Dendritic cell treated with granulocyte-macrophage colony-stimulating factor and Interleukin-4, amounts not matched to agents 40 ng/mL and 50 ng/mL, for 4 days (primary cell): Measurements from ENCODE around the gene RP9.

Experiments
- H3K27ac Mint-ChIP-seq: one replicate; pipeline ENCODE4 v1.8.0; 2022; ENCODE audit warnings: mild to moderate bottlenecking, mixed read lengths
- H3K27me3 Mint-ChIP-seq: one replicate; pipeline ENCODE4 v1.8.0; 2022; ENCODE audit warnings: mild to moderate bottlenecking, mixed read lengths
- H3K36me3 Mint-ChIP-seq: one replicate; pipeline ENCODE4 v1.8.0; 2022; ENCODE audit warnings: low read depth, mixed read lengths
- H3K4me1 Mint-ChIP-seq: one replicate; pipeline ENCODE4 v1.8.0; 2022; ENCODE audit warnings: low read depth, mixed read lengths
- H3K4me3 Mint-ChIP-seq: one replicate; pipeline ENCODE4 v1.8.0; 2022; ENCODE audit warnings: mild to moderate bottlenecking, moderate library complexity, mixed read lengths
- H3K9me3 Mint-ChIP-seq: one replicate; pipeline ENCODE4 v1.8.0; 2022; ENCODE audit warnings: mixed read lengths
- intact Hi-C: fragments of 100-400 bp; cut with micrococcal nuclease; formaldehyde crosslinking; loops from one replicate; pipeline ENCODE4 v1.15.0; 2022

RP9 gene

GRCh38 chr7:33109005-33109757 lies at the start of gene RP9:
TSS of gene RP9 (minus strand) at chr7:33109404. CDS start at chr7:33109372, 32 bp downstream.
- no peaks in the 10 kb centered on the region for H3K9me3 Mint-ChIP-seq
- peaks cover 17% of the 10 kb centered on the region for H3K27me3 Mint-ChIP-seq
- H3K4me3 Mint-ChIP-seq: peak within 1 kb of the TSS; percentile 86
- H3K36me3 Mint-ChIP-seq: peaks cover 7% of the 10 kb centered on the region
- H3K27ac Mint-ChIP-seq: peak within 1 kb of the TSS; percentile 78
- intact Hi-C loops: loop anchor here (1.0 to 10.0 kb wide), 7 partner anchors 20 to 614 kb away; partner anchors contain the start of genes AVL9, BBS9 and LSM5
- H3K4me1 Mint-ChIP-seq: peaks cover 28% of the 10 kb centered on the region

GRCh38 chr7:33157781-33158180 lies 48.6 kb upstream of the RP9 start:
- H3K9me3 Mint-ChIP-seq: no peaks in the 10 kb centered on the region
- no peaks in the 10 kb centered on the region for H3K36me3 Mint-ChIP-seq
- H3K4me1 Mint-ChIP-seq: no peaks in the 10 kb centered on the region
- no peak overlapping the region for H3K4me3 Mint-ChIP-seq
- H3K27ac Mint-ChIP-seq: no peak overlapping the region
- no peaks in the 10 kb centered on the region for H3K27me3 Mint-ChIP-seq
- intact Hi-C loops: no loop called here

- H3K9me3 Mint-ChIP-seq: no peaks in the 10 kb centered on the region
- no peak overlapping the region for H3K27ac Mint-ChIP-seq
- H3K4me1 Mint-ChIP-seq: no peaks in the 10 kb centered on the region
- H3K4me3 Mint-ChIP-seq: no peak overlapping the region
- H3K27me3 Mint-ChIP-seq: no peaks in the 10 kb centered on the region
- intact Hi-C loops: no loop called here
- H3K36me3 Mint-ChIP-seq: no peaks in the 10 kb centered on the region
Measured at GRCh38 chr7:33157311-33157710, 48.1 kb upstream of the RP9 start.

- intact Hi-C loops: no loop called here
- Mint-ChIP-seq H3K27me3 (no peaks in the 10 kb centered on the region), H3K4me1 (no peaks in the 10 kb centered on the region), H3K4me3 (no peak overlapping the region), H3K36me3 (no peaks in the 10 kb centered on the region), H3K9me3 (no peaks in the 10 kb centered on the region), H3K27ac (no peak overlapping the region)
Measured at GRCh38 chr7:33156441-33156840, 47.2 kb upstream of the RP9 start.

GRCh38 chr7:33155811-33156210 lies 46.6 kb upstream of the RP9 start:
- no peak overlapping the region for H3K27ac Mint-ChIP-seq
- H3K9me3 Mint-ChIP-seq: no peaks in the 10 kb centered on the region
- intact Hi-C loops: no loop called here
- H3K4me3 Mint-ChIP-seq: no peak overlapping the region
- H3K4me1 Mint-ChIP-seq: no peaks in the 10 kb centered on the region
- no peaks in the 10 kb centered on the region for H3K36me3 Mint-ChIP-seq
- H3K27me3 Mint-ChIP-seq: no peaks in the 10 kb centered on the region

GRCh38 chr7:33152087-33152486 lies 42.9 kb upstream of the RP9 start:
- Mint-ChIP-seq H3K9me3 (no peaks in the 10 kb centered on the region), H3K4me3 (no peak overlapping the region), H3K4me1 (no peaks in the 10 kb centered on the region), H3K27me3 (no peaks in the 10 kb centered on the region), H3K36me3 (no peaks in the 10 kb centered on the region), H3K27ac (no peak overlapping the region)
- intact Hi-C loops: no loop called here

GRCh38 chr7:33145156-33145555 lies 36.0 kb upstream of the RP9 start:
- no peaks in the 10 kb centered on the region for H3K27me3 Mint-ChIP-seq
- no peaks in the 10 kb centered on the region for H3K4me1 Mint-ChIP-seq
- peaks cover 17% of the 10 kb centered on the region for H3K9me3 Mint-ChIP-seq
- H3K27ac Mint-ChIP-seq: no peak overlapping the region
- intact Hi-C loops: no loop called here
- H3K4me3 Mint-ChIP-seq: no peak overlapping the region
- H3K36me3 Mint-ChIP-seq: no peaks in the 10 kb centered on the region

- Mint-ChIP-seq H3K9me3 (peaks cover 17% of the 10 kb centered on the region), H3K4me3 (no peak overlapping the region), H3K27ac (no peak overlapping the region), H3K36me3 (no peaks in the 10 kb centered on the region), H3K4me1 (no peaks in the 10 kb centered on the region), H3K27me3 (no peaks in the 10 kb centered on the region)
- intact Hi-C loops: no loop called here
Measured at GRCh38 chr7:33143996-33144718, 35.0 kb upstream of the RP9 start.

GRCh38 chr7:33142585-33142984 lies 33.4 kb upstream of the RP9 start:
- Mint-ChIP-seq H3K4me3 (no peak overlapping the region), H3K27me3 (no peaks in the 10 kb centered on the region), H3K4me1 (no peaks in the 10 kb centered on the region), H3K27ac (no peak overlapping the region), H3K9me3 (peaks cover 17% of the 10 kb centered on the region), H3K36me3 (no peaks in the 10 kb centered on the region)
- intact Hi-C loops: no loop called here

GRCh38 chr7:33137103-33137502 lies 27.9 kb upstream of the RP9 start:
- Mint-ChIP-seq H3K27ac (no peak overlapping the region), H3K4me3 (no peak overlapping the region), H3K27me3 (no peaks in the 10 kb centered on the region), H3K4me1 (no peaks in the 10 kb centered on the region), H3K36me3 (no peaks in the 10 kb centered on the region), H3K9me3 (peaks cover 29% of the 10 kb centered on the region)
- intact Hi-C loops: no loop called here

GRCh38 chr7:33130184-33130583 lies 21.0 kb upstream of the RP9 start:
- intact Hi-C loops: no loop called here
- peaks cover 12% of the 10 kb centered on the region for H3K36me3 Mint-ChIP-seq
- peak overlapping the region; percentile 97 for H3K4me3 Mint-ChIP-seq
- peak overlapping the region; percentile 82 for H3K27ac Mint-ChIP-seq
- no peaks in the 10 kb centered on the region for H3K4me1 Mint-ChIP-seq
- H3K27me3 Mint-ChIP-seq: no peaks in the 10 kb centered on the region
- H3K9me3 Mint-ChIP-seq: peaks cover 9% of the 10 kb centered on the region

GRCh38 chr7:33129806-33130153 lies 20.6 kb upstream of the RP9 start:
- Mint-ChIP-seq H3K27me3 (no peaks in the 10 kb centered on the region), H3K4me3 (peak overlapping the region; percentile 97), H3K27ac (peak overlapping the region; percentile 82), H3K4me1 (no peaks in the 10 kb centered on the region), H3K36me3 (peaks cover 12% of the 10 kb centered on the region), H3K9me3 (peaks cover 5% of the 10 kb centered on the region)
- intact Hi-C loops: loop anchor here (2.0 kb wide), 2 partner anchors 21 to 67 kb away; partner anchors contain the start of genes NT5C3A and RP9

- Mint-ChIP-seq H3K27ac (peak within 1 kb of the TSS; percentile 82), H3K4me3 (peak within 1 kb of the TSS; percentile 97), H3K27me3 (no peaks in the 10 kb centered on the region), H3K36me3 (peaks cover 12% of the 10 kb centered on the region), H3K4me1 (no peaks in the 10 kb centered on the region), H3K9me3 (no peaks in the 10 kb centered on the region)
- intact Hi-C loops: loop anchor here (2.0 kb wide), 2 partner anchors 20 to 66 kb away; partner anchors contain the start of genes NT5C3A and RP9
Measured at GRCh38 chr7:33128990-33129805, 20.0 kb upstream of the RP9 start, which contains the start of gene BBS9. TSS of gene BBS9 (plus strand) at chr7:33129564. CDS start at chr7:33146253, 16,689 bp downstream.

GRCh38 chr7:33128631-33128989 lies 19.4 kb upstream of the RP9 start:
- Mint-ChIP-seq H3K9me3 (no peaks in the 10 kb centered on the region), H3K36me3 (peaks cover 12% of the 10 kb centered on the region), H3K27me3 (no peaks in the 10 kb centered on the region), H3K27ac (peak overlapping the region; percentile 82), H3K4me1 (no peaks in the 10 kb centered on the region), H3K4me3 (peak overlapping the region; percentile 97)
- intact Hi-C loops: loop anchor here (2.0 kb wide), 2 partner anchors 20 to 66 kb away; partner anchors contain the start of genes NT5C3A and RP9
